GM21526 (cell line): ENCODE results near the gene HOXA6.

Source experiments
- ATAC-seq: cut with Tn5 transposase; IDR thresholded peaks from one replicate; pipeline ENCODE4 v1.9.1; 2021; ENCODE audit warnings: moderate library complexity; ENCODE audit not compliant: unreplicated experiment, low FRiP score

HOXA6 gene

GRCh38 chr7:27126596-27127327, 20.8 kb downstream of the HOXA6 start:
- no peak for ATAC-seq

DNA sequence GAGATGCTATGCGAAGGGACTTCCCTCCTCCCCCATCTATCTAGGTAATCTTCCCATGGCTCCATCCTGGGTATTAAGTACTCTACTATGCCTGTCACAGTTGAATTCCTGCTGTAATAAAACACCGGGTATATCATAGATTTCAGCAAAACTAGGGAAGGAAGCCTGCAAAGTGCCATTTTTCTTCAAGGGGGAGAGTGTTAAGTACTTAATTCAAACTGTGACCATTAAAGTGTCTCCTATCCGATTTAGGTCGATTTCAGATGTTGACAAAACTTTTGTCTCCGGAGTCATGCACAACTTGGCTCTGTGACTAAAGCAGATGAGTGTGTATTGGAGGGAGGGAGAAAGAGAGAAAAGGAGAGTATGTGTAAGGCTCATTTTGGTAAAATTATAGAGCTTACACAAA, 21.6 kb downstream of the HOXA6 start:
- no peak for ATAC-seq

GRCh38 chr7:27124902-27125689, 22.5 kb downstream of the HOXA6 start:
- no peak for ATAC-seq

GRCh38 chr7:27124096-27124901, 23.3 kb downstream of the HOXA6 start:
- ATAC-seq: no peak

DNA sequence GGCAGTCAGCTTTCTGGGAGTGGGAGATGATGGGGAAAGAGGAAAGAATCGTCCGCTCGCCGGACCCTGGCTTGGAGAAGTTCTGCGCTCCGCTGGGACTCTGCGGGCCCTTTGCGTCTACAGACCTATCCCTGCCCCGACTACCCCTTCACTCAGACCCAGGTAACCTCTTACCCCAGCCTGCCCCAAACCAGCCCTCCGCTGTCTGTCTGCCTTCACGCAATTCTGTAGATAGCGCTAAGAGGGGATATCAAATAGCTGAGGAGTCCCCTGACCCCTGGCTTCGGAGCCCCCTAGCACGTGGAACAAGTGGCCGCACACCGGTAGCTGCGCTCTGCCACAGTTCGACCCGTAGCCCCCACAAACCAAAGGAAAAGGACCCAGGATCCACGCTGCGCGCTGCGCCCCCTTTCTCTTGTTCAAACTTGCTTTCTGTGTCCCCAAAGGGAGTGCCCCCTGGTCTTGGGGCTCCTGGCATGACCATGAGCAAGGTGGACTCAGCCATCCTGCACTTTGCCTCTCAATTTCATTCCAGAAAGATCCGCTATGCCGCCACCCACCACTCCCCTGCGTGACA, 24.0 kb downstream of the HOXA6 start:
- no peak for ATAC-seq

GRCh38 chr7:27123007-27123476, 24.5 kb downstream of the HOXA6 start:
- no peak for ATAC-seq

GRCh38 chr7:27122077-27122910, 25.3 kb downstream of the HOXA6 start:
- ATAC-seq: no peak

DNA sequence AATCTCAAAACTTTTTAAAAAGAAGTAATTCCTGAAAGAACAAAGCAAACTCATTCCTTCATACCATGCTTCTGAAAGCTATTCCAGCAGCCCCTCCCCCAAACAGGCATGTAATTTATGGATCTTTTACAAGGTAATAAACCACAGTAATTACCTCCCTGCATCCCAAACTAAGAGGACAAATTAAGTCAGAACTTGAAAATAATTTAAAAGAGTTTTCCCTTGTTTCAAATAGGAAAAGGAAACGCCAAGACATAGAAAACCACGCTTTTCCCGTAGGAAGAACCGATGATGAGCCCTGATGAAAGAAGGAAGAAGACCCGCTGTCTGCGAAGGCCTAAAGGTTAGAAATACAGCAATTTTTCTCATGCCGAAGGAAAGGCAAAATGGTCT, 25.9 kb downstream of the HOXA6 start:
- no peak for ATAC-seq

DNA sequence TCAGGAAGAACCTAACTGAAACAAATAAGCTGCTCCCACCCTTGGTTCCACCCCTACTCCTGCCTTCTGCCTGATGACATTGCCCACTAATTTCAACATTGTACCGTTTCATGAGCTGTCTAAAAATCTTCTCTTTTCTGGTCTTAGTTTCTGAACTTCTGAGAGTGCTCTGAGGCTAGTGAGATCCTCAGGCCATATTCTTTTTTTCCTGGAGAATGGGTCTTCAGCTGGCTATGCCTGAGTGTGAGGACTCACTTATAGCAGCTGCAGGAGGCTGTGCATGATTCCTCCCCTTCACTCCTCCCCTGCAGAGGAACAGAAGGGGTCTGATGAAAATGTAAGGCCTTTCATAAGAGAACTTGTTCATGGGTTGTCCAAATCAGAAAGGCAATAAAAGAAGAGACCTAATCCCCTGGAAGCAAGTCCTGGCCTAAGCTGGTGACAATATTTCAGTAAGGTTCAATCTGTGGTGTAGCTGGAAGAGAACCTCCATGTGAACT, 28.1 kb downstream of the HOXA6 start:
- ATAC-seq: no peak

GRCh38 chr7:27118580-27118979, 29.0 kb downstream of the HOXA6 start:
- no peak for ATAC-seq

- no peak for ATAC-seq
These were observed 29.6 kb downstream of the HOXA6 start for GRCh38 chr7:27117887-27118491.

GRCh38 chr7:27116962-27117886, 30.4 kb downstream of the HOXA6 start:
- no peak for ATAC-seq

DNA sequence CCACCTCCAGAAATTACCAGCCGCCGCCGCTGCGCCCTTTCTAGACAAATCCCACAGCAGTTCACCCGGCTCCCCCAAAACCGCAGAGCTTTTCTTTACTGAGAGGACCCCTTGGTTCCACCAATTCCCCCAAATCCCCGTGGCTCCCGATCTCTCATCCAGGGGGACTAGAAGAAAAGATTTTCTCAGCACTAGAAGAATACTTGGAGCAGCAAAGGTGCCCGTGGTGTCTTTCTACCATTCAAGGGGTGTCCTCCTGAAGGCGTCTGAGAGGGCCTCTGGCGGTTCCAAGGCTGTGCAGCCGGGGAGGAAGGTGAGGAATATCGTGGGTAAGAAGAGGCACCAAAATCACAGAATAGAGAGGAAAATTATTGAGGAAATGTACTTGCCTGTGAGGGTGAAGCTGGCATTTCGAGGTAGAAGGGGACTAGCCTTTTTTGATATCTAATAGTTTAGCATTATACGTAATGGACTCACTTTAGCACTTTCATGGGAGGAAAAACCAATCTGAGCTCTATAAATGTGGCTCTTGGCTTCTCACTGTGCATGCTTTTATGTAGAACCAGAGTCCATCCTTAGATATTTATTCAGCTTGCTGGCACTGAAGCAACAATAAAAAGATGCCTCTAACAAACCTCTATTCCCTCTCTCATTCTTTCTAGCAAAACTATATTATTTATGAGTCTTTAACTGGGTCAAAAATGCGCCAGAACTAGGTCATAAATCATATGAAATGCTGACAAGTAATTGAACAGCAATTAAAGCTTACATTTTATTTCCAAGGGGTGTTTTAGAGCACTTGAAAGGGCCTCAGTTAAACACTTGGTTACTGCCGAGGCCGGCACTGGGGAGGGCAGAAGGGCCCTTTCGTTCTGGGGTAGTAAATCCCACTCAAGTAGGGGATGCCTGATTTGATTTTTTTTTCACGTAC, 31.3 kb downstream of the HOXA6 start:
- ATAC-seq: no peak

- no peak for ATAC-seq
These were observed 32.1 kb downstream of the HOXA6 start for GRCh38 chr7:27115221-27116026.

DNA sequence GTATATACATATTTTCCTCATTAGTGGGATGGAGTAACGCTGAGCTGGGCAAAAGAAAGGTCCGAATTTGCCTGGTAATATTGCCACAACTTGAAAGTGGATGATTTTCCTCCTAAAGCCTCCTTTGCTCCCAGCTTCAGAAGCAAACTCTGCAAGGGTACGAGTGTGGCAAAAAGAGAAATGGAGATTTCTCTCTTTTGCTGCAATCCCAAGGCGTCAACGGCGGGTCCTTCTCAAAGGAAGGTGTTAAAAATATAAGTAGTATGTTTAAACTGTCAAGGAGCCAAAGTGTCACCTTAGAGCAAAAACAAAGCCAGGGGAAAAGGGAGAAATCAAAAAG, 32.7 kb downstream of the HOXA6 start:
- no peak for ATAC-seq

- ATAC-seq: no peak
These were observed 33.4 kb downstream of the HOXA6 start for GRCh38 chr7:27113991-27114769.
